ENCODE measurements around the gene CHSY3. TPM values are rescaled to one million over a fixed set of nuclear protein-coding genes. Genes with fewer than 3 reads are reported as not detected.
A peak's percentile ranks its signal among the peaks of the same experiment; 100 is the strongest.

CHSY3 gene
- polyA plus RNA-seq, 4 donors = 3.0 to 5.6 (median 4.1) TPM

- no peak for DNase-seq (ENCODE audit: low read depth in 4 of 4, low spot score in 2 of 4)
Measured at GRCh38 chr5:130078661-130079060, 174.4 kb downstream of the CHSY3 start.

GRCh38 chr5:130090569-130091270 lies 186.5 kb downstream of the CHSY3 start:
- peak in 1 of 4 donors; percentile 4 for DNase-seq (ENCODE audit: low read depth in 4 of 4, low spot score in 2 of 4)

- DNase-seq (ENCODE audit: low read depth in 4 of 4, low spot score in 2 of 4) = no peak
Measured at GRCh38 chr5:130092991-130093390, 188.7 kb downstream of the CHSY3 start.

DNA sequence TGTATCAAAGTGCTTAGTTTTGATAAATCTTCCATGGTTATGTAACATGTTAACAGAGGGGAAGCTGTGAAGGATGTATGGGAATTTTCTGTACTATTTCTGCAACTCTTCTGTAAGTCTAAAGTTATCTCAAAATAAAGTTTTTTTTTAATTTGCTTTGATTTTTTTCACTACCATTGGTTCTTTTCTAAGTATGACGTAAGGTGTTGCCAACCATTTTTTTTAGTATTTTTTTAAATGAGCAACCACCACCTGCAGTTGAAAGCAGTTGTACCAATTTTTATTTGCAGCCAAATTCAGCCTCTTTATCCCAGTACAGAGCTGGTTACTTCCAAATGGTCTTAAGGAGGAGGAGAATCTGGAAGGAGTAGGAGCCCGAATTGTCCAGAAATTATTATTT lies 192.2 kb downstream of the CHSY3 start:
- no peak for DNase-seq (ENCODE audit: low read depth in 4 of 4, low spot score in 2 of 4)

DNA sequence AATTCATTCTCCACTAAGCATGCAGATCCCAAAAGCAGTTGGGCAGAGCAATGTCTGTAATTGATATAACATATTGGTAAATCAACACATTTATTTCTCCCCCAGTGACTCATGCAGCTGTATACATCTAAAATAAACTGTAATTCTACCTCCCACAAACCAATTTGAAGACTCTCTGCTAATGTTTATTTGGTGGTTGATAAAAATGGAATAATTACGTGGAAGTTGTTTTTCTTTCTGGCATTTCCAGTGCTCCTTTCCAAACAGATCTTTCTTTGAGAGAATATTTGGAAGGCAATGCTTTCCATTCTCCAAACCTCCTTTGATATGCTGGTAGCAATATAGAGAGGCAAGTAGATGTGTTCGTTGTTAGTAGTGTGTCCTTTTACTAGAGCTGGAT lies 194.7 kb downstream of the CHSY3 start:
- DNase-seq (ENCODE audit: low read depth in 4 of 4, low spot score in 2 of 4) = no peak

DNA sequence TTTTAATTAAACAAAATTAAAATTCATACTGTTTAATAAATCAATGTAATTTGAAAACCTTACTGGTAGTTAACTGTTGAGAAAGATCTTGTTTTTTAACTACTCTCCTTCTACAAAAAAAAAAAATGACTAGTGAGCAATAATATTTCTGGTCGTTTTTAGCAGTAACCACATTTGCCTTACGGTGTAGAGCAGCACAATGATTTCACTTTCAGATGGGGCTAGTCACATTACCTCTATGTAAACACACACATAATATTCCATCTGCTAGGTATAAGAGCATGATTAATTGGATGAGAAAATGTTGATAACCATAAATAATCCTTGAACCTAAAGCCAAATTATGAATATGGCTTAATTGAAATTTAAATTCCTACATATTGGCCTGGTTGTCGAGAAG lies 198.1 kb downstream of the CHSY3 start:
- DNase-seq (ENCODE audit: low read depth in 4 of 4, low spot score in 2 of 4) = no peak

- no peak for DNase-seq (ENCODE audit: low read depth in 4 of 4, low spot score in 2 of 4)
Measured at GRCh38 chr5:130102960-130103359, 198.7 kb downstream of the CHSY3 start.

DNA sequence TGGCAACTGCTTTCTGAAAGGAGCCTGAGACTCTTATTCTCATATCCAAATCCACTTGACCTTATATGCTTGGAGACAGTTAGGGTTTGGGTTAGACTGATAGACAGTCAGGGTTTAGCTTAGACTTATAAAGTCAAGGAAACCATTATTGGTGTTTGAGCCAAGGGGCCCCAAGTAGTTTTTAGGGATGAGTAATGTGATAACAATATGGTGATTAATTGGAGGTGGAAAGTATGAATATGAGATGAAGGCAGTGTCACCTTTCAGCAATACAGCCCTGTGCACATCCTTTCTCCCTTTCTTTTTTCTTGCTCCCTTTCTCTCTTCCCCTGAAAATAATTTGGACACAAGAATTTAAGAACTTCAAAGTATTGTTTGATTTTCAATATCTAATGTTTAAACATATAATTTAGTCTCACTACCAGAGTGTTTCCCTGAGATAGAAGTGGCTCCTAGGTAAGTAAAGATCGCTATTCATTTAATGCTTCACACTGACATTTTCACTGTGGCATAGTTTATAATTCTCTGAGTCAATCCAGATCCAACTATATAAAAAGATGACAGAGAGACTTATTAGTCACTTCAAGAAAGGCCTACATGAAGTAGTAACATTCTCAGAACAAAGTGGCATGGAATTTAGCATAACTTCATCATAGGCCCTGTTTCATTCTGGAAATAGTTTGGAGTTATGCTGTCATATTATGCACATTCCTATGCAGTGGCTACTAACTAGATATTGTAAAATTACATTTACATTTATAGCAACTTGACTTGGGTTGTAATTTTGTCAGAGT lies 200.8 kb downstream of the CHSY3 start:
- DNase-seq (ENCODE audit: low read depth in 4 of 4, low spot score in 2 of 4) = no peak

DNA sequence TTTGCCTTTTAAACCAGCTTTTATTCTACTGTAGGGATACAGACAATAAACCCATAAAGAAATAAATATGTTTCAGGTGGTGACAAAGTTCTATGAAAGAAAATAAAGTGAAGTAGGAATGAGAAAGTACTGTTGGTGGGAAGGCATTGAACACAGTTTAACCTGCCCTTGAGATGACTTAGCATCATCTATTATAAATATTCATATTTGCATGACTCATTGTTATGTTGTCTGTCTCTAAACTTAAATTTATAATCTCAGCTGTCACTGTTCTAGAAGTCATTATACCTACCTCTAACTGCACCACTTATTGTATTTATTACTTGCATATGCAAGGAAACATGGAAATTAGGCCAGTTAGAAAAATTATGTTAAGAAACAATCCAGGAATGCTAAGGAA lies 202.2 kb downstream of the CHSY3 start:
- DNase-seq (ENCODE audit: low read depth in 4 of 4, low spot score in 2 of 4) = no peak

DNA sequence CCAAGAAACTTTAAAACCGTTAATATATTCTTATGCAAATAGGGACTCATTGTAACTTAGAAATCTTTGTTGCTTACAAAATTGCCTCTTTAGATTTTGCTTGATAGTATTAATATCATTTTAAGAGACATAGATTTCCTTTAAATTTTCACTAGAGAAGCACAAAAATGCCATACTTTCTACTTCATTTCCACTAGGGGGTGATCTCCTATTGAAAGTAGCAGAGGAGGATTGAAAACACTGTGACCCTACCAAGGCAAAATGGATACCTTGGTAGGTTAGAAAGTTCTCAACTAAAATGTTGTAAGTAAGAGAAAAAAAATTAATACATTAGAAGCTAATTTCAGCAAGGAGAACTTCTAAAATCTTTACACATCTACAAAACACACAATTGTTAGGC lies 204.9 kb downstream of the CHSY3 start:
- DNase-seq (ENCODE audit: low read depth in 4 of 4, low spot score in 2 of 4) = no peak

DNA sequence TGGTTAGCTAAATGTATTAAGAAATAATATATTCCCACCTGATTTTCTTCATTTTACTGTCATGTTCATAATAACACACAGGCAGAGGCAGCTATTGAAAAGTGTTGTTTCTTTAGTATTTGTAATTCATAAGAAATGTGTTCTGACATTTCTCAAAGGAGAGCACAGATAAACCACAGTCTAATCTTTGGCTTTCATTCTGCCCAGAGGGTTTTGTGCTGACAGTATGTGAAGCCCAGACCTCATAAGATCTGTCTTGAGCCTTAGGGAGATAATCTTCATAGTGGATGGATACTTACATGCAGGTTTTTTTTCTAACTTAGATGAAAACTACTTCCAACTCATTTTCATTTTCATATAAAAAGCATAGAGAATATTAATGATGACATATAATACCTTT lies 206.1 kb downstream of the CHSY3 start:
- DNase-seq (ENCODE audit: low read depth in 4 of 4, low spot score in 2 of 4) = no peak

DNA sequence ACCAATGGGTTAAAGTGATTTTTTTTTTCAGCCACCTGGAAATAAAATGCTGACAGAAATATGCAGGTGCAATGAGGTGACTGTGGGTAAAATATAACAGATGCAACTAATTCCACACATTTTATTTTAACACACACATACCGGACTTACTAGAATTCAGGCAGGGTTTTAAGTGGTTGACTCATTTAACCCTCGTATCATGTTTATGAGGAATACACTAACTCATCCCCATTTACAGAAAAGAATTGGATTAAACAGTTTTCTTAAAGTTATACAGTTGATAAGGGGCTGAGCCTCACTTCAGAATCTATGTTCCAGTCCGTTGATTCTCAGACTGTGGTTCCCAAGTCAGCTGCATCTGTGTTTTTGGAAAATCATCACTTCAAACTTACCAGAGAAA lies 207.5 kb downstream of the CHSY3 start:
- DNase-seq (ENCODE audit: low read depth in 4 of 4, low spot score in 2 of 4) = no peak

DNA sequence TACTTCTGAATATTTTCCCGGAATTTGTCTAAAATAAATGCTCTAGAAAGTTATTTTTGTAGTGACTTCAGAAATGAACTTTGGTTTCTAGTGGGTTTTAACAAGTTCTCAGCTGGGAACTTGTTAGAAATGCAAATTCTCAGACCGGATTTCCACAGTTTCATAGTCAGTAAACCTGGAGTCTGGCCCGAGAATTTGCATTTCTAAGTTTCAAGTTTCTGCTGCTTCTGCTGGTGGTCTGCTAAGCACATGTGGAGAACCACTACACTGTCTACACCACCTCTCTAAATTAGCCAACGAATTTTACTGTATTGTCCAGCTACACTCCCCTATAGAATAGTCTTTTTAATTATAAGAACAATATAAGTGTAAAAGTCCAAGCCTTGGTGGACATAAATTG lies 208.0 kb downstream of the CHSY3 start:
- DNase-seq (ENCODE audit: low read depth in 4 of 4, low spot score in 2 of 4) = no peak

DNA sequence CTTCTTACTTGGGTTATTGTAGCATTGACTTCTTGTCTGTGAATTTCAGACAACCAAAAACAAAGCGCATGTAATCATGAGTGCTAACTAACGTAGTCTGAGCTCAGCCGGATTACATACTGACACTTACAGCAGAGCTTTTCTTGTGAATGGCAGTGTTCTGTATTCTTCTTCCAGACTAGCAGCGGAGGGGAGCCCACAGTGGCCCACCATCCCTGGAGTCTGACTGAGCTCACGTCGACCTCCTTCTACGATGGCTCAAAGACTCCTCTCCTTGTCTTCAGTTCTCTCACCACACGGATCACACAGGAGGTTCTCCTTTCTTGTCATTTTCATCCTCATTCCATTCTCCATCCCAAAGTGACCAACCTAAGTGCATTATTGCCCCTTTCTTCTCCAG lies 211.4 kb downstream of the CHSY3 start:
- no peak for DNase-seq (ENCODE audit: low read depth in 4 of 4, low spot score in 2 of 4)

GRCh38 chr5:130116462-130116861 lies 212.2 kb downstream of the CHSY3 start:
- no peak for DNase-seq (ENCODE audit: low read depth in 4 of 4, low spot score in 2 of 4)

GRCh38 chr5:130116972-130117371 lies 212.7 kb downstream of the CHSY3 start:
- DNase-seq (ENCODE audit: low read depth in 4 of 4, low spot score in 2 of 4) = no peak

DNA sequence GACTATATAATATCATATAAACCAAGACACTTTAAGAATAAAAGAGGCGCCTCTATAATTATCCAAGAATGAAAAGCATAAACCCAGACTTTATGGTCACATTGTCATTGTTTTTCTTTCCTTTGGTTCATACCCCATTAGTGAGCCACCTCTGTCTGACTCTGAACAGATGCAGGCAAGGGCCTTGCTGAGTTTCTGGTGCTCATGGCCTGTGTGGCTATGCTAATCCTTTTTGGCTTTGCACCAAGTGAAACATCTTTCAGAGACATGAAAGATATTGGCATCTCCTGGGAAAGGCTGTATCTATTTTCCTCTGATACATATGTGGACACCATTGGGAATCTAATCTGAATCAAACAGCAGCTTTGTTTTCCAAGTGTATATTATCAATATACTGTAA lies 222.5 kb downstream of the CHSY3 start:
- DNase-seq (ENCODE audit: low read depth in 4 of 4, low spot score in 2 of 4) = no peak

GRCh38 chr5:130135506-130135905 lies 231.2 kb downstream of the CHSY3 start:
- no peak for DNase-seq (ENCODE audit: low read depth in 4 of 4, low spot score in 2 of 4)

GRCh38 chr5:130136300-130136699 lies 232.0 kb downstream of the CHSY3 start:
- DNase-seq (ENCODE audit: low read depth in 4 of 4, low spot score in 2 of 4) = no peak

DNA sequence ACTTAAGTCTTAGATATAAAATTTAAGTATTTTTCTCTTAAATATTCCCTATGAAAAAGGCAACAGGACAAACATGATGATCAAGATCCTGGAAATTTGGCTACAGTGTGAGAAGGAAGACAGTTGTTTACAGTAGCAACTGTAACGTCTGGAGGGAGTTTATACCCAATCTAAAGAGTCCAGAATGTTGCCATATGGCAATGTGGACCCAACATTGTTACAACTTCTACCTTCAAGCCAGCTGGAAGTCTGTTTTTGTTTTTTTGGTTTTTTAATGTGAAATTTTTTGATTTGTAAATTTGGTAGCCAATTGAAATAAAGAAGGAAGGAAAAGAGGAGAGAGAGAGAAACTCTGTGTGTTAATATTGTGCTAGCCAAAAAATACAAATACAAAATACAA lies 233.4 kb downstream of the CHSY3 start:
- DNase-seq (ENCODE audit: low read depth in 4 of 4, low spot score in 2 of 4) = no peak

DNA sequence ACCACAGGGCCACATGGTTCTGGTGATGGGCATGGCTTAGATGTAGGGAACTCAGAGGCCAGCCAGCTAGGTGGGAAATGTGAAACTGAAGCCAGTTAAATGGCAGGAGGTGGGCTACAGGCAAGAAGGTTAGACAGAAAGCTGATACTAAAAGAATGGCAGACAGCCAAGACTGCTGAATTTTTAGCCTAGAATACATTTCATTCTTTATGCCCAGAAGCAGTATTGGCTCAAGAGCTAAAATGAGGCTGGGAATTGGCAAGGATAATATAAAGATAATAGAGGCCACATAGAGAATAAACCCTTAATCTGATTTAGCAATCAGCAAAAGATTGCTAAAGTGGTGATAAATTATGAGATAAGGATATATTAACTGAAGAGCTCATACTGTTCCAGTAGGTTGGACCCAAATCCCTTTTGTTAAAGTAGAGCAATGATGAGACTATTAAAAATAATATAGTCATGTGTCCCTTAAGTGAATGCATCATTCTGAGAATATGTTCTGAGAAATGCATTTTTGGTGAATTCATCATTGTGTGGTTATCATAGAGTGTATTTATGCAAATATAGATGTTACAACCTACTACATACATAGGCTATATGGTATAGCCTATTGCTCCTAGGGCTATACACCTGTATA lies 234.3 kb downstream of the CHSY3 start:
- no peak for DNase-seq (ENCODE audit: low read depth in 4 of 4, low spot score in 2 of 4)
